Measurements from ENCODE around the gene MAP7D1.
"Not testable (repeated sequence)": the region's sequence is repeated elsewhere in the genome, so short reads cannot be mapped to it uniquely, and the experiment has no call there.

Gene MAP7D1

GRCh38 chr1:36199934-36200741, 44.2 kb downstream of the MAP7D1 start:
- no peak for DNase-seq (ENCODE audit: extremely low read depth in 1 of 2, low read depth in 1 of 2)

GRCh38 chr1:36203027-36203553, 47.1 kb downstream of the MAP7D1 start:
- no peak for DNase-seq (ENCODE audit: extremely low read depth in 1 of 2, low read depth in 1 of 2)

GRCh38 chr1:36203554-36204346, 47.8 kb downstream of the MAP7D1 start:
- DNase-seq (ENCODE audit: extremely low read depth in 1 of 2, low read depth in 1 of 2), result no peak

- DNase-seq (ENCODE audit: extremely low read depth in 1 of 2, low read depth in 1 of 2), result no peak
These were observed 48.5 kb downstream of the MAP7D1 start for GRCh38 chr1:36204347-36204909.

- no peak for DNase-seq (ENCODE audit: extremely low read depth in 1 of 2, low read depth in 1 of 2)
These were observed 50.4 kb downstream of the MAP7D1 start for GRCh38 chr1:36206323-36206858.

GRCh38 chr1:36207339-36207738, 51.4 kb downstream of the MAP7D1 start:
- no peak for DNase-seq (ENCODE audit: extremely low read depth in 1 of 2, low read depth in 1 of 2)

GRCh38 chr1:36208978-36209703, 53.2 kb downstream of the MAP7D1 start:
- DNase-seq (ENCODE audit: extremely low read depth in 1 of 2, low read depth in 1 of 2), result no peak

- no peak for DNase-seq (ENCODE audit: extremely low read depth in 1 of 2, low read depth in 1 of 2)
These were observed 55.3 kb downstream of the MAP7D1 start for GRCh38 chr1:36211307-36211706.

- no peak for DNase-seq (ENCODE audit: extremely low read depth in 1 of 2, low read depth in 1 of 2)
These were observed 55.9 kb downstream of the MAP7D1 start for GRCh38 chr1:36211841-36212240.

- DNase-seq (ENCODE audit: extremely low read depth in 1 of 2, low read depth in 1 of 2), result no peak
These were observed 56.8 kb downstream of the MAP7D1 start for GRCh38 chr1:36212782-36213181.

GRCh38 chr1:36217670-36218069, 61.7 kb downstream of the MAP7D1 start:
- DNase-seq (ENCODE audit: extremely low read depth in 1 of 2, low read depth in 1 of 2), result no peak

GRCh38 chr1:36221901-36222300, 65.9 kb downstream of the MAP7D1 start:
- DNase-seq (ENCODE audit: extremely low read depth in 1 of 2, low read depth in 1 of 2), result not testable (repeated sequence)

GRCh38 chr1:36222481-36223380, 66.8 kb downstream of the MAP7D1 start:
- no peak for DNase-seq (ENCODE audit: extremely low read depth in 1 of 2, low read depth in 1 of 2)

GRCh38 chr1:36223381-36223995, 67.5 kb downstream of the MAP7D1 start:
- peak; percentile 6 to 23 for DNase-seq (ENCODE audit: extremely low read depth in 1 of 2, low read depth in 1 of 2)

- peak; percentile 99 to 100 for DNase-seq (ENCODE audit: extremely low read depth in 1 of 2, low read depth in 1 of 2)
These were observed 68.1 kb downstream of the MAP7D1 start, which contains the start of gene THRAP3 for GRCh38 chr1:36223996-36224536. Gene THRAP3 (plus strand): TSS chr1:36224443. CDS start chr1:36282564, 58,121 bp downstream.

GRCh38 chr1:36224537-36225282, 68.8 kb downstream of the MAP7D1 start:
- peak in 1 of 2 donors; percentile 69 for DNase-seq (ENCODE audit: extremely low read depth in 1 of 2, low read depth in 1 of 2)

- no peak for DNase-seq (ENCODE audit: extremely low read depth in 1 of 2, low read depth in 1 of 2)
These were observed 69.4 kb downstream of the MAP7D1 start for GRCh38 chr1:36225283-36225899.
